Measurements from ENCODE around the gene SLC6A6.

DNA sequence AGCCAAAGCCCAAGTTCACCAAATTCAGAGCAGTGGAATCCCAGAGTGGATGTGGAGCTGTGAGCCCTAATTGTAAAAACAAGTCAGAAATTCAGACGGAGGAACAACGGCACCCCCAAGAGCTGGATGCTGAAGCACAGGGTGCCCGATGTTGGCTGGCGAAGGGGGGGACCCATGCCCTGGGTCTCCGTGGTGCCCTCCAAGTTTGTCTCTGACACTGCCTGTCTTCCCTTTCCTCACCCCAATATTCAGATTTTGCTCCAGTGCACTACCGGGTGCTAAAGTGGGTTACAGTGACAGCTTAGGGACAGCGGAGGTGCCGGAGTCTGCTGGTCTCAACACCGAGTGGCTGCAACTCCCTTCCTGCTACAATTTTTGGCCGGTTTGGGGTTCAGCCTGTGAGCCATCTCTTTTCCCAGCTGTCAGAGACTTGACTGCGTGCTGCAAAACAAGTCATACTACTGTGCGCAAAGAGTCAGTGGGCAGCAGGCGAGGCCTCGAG is 131.1 kb downstream of the SLC6A6 start:
- TF ChIP-seq, protein P1, sequence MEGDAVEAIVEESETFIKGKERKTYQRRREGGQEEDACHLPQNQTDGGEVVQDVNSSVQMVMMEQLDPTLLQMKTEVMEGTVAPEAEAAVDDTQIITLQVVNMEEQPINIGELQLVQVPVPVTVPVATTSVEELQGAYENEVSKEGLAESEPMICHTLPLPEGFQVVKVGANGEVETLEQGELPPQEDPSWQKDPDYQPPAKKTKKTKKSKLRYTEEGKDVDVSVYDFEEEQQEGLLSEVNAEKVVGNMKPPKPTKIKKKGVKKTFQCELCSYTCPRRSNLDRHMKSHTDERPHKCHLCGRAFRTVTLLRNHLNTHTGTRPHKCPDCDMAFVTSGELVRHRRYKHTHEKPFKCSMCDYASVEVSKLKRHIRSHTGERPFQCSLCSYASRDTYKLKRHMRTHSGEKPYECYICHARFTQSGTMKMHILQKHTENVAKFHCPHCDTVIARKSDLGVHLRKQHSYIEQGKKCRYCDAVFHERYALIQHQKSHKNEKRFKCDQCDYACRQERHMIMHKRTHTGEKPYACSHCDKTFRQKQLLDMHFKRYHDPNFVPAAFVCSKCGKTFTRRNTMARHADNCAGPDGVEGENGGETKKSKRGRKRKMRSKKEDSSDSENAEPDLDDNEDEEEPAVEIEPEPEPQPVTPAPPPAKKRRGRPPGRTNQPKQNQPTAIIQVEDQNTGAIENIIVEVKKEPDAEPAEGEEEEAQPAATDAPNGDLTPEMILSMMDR (IDR thresholded peaks at IDR 0.05), result no peak
- no peak for TF ChIP-seq POLR2A (IDR thresholded peaks at IDR 0.05)
